ENCODE results near the gene LRSAM1.

- TF ChIP-seq TAF1 (IDR thresholded peaks at IDR 0.05; ENCODE audit: low read depth) (no peak), YY1 (IDR thresholded peaks at IDR 0.05; ENCODE audit: low read depth) (no peak), CREB1 (IDR thresholded peaks at IDR 0.05; ENCODE audit: low read depth) (no peak), TEAD4 (IDR thresholded peaks at IDR 0.05) (no peak), EGR1 (IDR thresholded peaks at IDR 0.05) (no peak), CEBPB (IDR thresholded peaks at IDR 0.05) (no peak), REST (IDR thresholded peaks at IDR 0.05; ENCODE audit: low read depth) (no peak), RAD21 (IDR thresholded peaks at IDR 0.05; ENCODE audit: low read depth) (no peak), TCF12 (IDR thresholded peaks at IDR 0.05; ENCODE audit: low read depth) (no peak), EP300 (IDR thresholded peaks at IDR 0.05; ENCODE audit: borderline replicate concordance) (no peak), USF1 (IDR thresholded peaks at IDR 0.05) (no peak), NFIC (IDR thresholded peaks at IDR 0.05) (no peak)
- TF ChIP-seq, protein P1, sequence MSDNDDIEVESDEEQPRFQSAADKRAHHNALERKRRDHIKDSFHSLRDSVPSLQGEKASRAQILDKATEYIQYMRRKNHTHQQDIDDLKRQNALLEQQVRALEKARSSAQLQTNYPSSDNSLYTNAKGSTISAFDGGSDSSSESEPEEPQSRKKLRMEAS (IDR thresholded peaks at IDR 0.05) = no peak
These were observed 46.7 kb upstream of the LRSAM1 start for GRCh38 chr9:127404631-127405030.
